HG03159 (cell line): ENCODE data around the gene DHCR24.

Experiments
- ATAC-seq: cut with Tn5 transposase; IDR thresholded peaks from one replicate; pipeline ENCODE4 v1.9.1; 2021; ENCODE audit warnings: mild to moderate bottlenecking, moderate library complexity; ENCODE audit not compliant: unreplicated experiment

The DHCR24 gene

GRCh38 chr1:54804471-54805132 lies 82.4 kb downstream of the DHCR24 start:
- ATAC-seq, result no peak

DNA sequence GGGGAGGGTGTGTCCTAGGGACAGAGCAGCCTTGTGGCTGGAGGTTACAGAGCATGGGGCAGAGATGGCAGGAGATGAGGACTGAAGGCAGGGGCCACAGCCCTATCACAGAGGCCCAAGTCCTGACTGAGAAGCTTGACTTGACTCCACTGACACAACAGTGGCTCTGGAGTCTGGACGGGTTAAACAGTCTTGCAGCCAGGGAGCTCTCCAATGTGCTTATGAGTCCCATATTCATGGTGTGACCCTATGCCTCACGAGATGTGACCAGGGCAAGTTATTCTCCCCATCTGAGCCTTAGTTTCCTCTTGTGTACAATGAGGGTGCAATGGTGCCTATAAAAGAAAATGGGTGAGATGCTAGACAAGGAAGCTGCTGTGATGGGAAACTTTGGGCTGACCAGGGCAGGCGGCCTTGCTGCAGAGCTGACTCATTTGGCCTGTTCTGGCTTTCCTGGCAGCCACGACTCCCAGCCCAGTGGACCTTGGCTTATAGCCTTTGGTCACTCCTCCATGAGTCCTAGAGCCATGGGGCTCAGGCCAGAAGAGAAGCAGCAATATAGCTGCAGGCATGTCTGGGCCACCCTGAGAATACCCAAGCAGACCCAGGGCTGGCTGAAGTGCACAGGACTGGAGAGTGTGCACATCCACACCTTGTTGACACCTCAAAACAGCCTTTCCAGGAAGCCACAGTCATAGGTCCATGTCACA lies 83.1 kb downstream of the DHCR24 start:
- no peak for ATAC-seq

- peak; percentile 85 for ATAC-seq
These were observed 85.9 kb downstream of the DHCR24 start, which contains the start of gene TTC22 for GRCh38 chr1:54800899-54801759. TTC22 (minus strand) TSS chr1:54801323; CDS start chr1:54801163, 160 bp downstream.

DNA sequence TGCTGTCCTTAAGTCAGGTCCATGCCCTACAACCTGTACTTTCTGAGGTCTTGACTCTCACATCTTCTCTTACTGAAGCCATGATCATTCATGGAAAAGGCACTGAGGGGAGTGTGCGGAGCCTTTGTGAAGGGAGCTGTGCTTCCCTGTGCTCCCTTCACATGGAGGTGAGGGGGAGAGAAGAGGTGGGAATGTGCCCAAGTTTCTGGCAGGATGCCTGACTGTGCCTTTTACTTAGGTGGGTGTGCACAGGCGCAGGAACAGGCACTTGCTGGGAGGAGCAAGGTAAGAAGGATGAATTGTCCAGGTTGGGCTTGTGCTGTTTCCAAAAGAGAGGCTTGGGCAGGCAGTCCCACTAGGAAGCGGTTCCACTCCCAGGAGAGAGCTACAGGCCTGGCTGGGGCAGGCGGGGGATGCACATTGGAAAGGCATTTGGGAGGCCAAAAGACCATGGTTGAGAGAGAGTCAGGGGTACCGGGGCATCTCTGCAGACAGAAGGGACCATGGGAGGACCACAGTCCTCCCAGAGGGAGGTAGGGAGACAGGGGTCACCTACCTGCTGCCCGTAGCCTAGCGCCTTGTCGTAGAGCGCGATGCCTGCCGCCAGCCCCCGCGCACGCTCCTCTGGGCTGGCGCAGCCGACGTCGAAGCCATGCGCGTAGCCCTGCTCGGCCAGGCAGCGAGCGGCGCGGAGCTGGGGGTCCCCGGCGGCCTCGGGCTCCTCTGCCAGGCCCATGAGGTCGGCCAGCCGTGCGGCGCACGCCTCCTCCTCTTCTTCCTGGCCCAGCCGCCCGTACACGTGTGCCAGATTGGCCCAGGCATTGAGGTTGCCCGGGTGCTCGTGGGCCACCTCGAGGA lies 86.7 kb downstream of the DHCR24 start:
- ATAC-seq, result no peak
